OCI-LY1 (cell line): ENCODE measurements around the gene LRRIQ3.

Source experiments
- H2AFZ ChIP-seq: fragments of 200-600 bp; sonication (generic), shearing (Covaris generic); 2 replicates; pipeline ENCODE4 v1.6.0; 2014; ENCODE audit warnings: antibody characterized with exemption, mild to moderate bottlenecking, low read length
- H3F3A ChIP-seq: fragments of 200-600 bp; sonication (generic), shearing (Covaris generic); 2 replicates; pipeline ENCODE4 v1.6.0; 2014; ENCODE audit warnings: mild to moderate bottlenecking, antibody characterized with exemption, low read length, moderate library complexity; ENCODE audit not compliant: insufficient read depth
- H3K27ac ChIP-seq: fragments of 200-600 bp; sonication (generic); 2 replicates; pipeline ENCODE4 v1.5.1; 2014; ENCODE audit warnings: low read length, mixed run types, mild to moderate bottlenecking, low read depth; ENCODE audit not compliant: poor library complexity, severe bottlenecking
- H3K27me3 ChIP-seq: fragments of 200-600 bp; sonication (generic); 2 replicates; pipeline ENCODE4 v1.6.0; 2014; ENCODE audit warnings: antibody characterized with exemption, mild to moderate bottlenecking, low read length, moderate library complexity; ENCODE audit not compliant: insufficient read depth
- H3K36me3 ChIP-seq: fragments of 200-600 bp; sonication (generic); 2 replicates; pipeline ENCODE4 v1.6.1; 2014; ENCODE audit warnings: mild to moderate bottlenecking, antibody characterized with exemption, low read length, moderate library complexity, mixed read lengths; ENCODE audit not compliant: insufficient read depth
- H3K4me1 ChIP-seq: fragments of 200-600 bp; sonication (generic); 2 replicates; pipeline ENCODE4 v1.5.1; 2014; ENCODE audit warnings: mild to moderate bottlenecking, low read length, moderate library complexity; ENCODE audit not compliant: insufficient read depth, severe bottlenecking
- H3K4me2 ChIP-seq: fragments of 200-600 bp; sonication (generic), shearing (Covaris generic); 2 replicates; pipeline ENCODE4 v1.6.1; 2014; ENCODE audit warnings: low read length
- H3K4me3 ChIP-seq: fragments of 200-600 bp; sonication (generic); 2 replicates; pipeline ENCODE4 v1.5.1; 2014; ENCODE audit warnings: low read length, low read depth, mild to moderate bottlenecking, mixed read lengths; ENCODE audit not compliant: poor library complexity, severe bottlenecking
- H3K79me2 ChIP-seq: fragments of 200-600 bp; shearing (Covaris generic); 2 replicates; pipeline ENCODE4 v1.6.1; 2016; ENCODE audit warnings: mixed run types, low read length, mixed read lengths; ENCODE audit not compliant: insufficient read depth
- H3K9ac ChIP-seq: fragments of 200-600 bp; sonication (generic), shearing (Covaris generic); 2 replicates; pipeline ENCODE4 v1.6.1; 2014; ENCODE audit warnings: mild to moderate bottlenecking, low read length, mixed read lengths
- H3K9me2 ChIP-seq: fragments of 200-600 bp; sonication (generic), shearing (Covaris generic); 2 replicates; pipeline ENCODE4 v1.6.1; 2014; ENCODE audit warnings: low read depth, mild to moderate bottlenecking, low read length, mixed read lengths
- H3K9me3 ChIP-seq: fragments of 200-600 bp; shearing (Covaris generic); 2 replicates; pipeline ENCODE4 v1.6.1; 2014; ENCODE audit warnings: low read length, mixed read lengths
- H4K20me1 ChIP-seq: fragments of 200-600 bp; sonication (generic), shearing (Covaris generic); 2 replicates; pipeline ENCODE4 v1.6.0; 2016; ENCODE audit warnings: mild to moderate bottlenecking, low read length; ENCODE audit not compliant: insufficient read depth
- CTCF ChIP-seq: fragments of 200-600 bp; sonication (generic), shearing (Covaris generic); IDR thresholded peaks from 2 replicates; pipeline ENCODE4 v1.5.1; 2017; ENCODE audit warnings: mild to moderate bottlenecking, antibody characterized with exemption, low read length, moderate library complexity, mixed read lengths
- EZH2 ChIP-seq: fragments of 200-600 bp; sonication (generic), shearing (Covaris generic); IDR thresholded peaks from 2 replicates; pipeline ENCODE4 v1.8.0; 2017; ENCODE audit warnings: borderline replicate concordance, mixed run types, mild to moderate bottlenecking, antibody characterized with exemption, low read length, moderate library complexity, mixed read lengths

Gene LRRIQ3

DNA sequence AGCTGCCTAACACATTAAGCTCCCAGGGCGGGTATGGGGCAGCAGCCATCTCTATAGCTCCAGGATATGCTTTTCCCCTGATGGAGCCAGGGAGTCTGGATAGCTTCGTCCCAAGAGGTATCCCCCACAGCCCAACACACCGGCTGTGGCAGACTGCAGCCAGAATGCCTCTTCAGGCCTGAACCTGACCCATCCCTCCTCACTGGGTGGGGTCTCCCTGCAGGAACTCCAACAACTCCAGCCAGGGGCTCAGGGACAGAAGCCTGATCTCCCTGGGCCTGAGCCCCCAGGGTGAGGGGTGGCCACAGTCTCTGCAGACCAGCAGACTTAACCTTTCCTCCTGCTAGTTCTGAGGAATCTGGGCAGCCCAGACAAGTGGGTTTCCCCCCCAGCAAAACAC is 159.9 kb downstream of the LRRIQ3 start:
- Histone ChIP-seq H3K36me3 (no peaks in the 10 kb centered on the region), H3K27ac (no peak overlapping the region), H3K79me2 (no peaks in the 10 kb centered on the region), H4K20me1 (no peaks in the 10 kb centered on the region), H3K9me3 (no peaks in the 10 kb centered on the region), H3F3A (no peaks in the 10 kb centered on the region), H3K4me3 (no peak overlapping the region), H3K9me2 (no peaks in the 10 kb centered on the region), H3K27me3 (no peaks in the 10 kb centered on the region), H3K4me1 (no peaks in the 10 kb centered on the region), H2AFZ (no peak overlapping the region), H3K9ac (no peak overlapping the region), H3K4me2 (no peak overlapping the region)
- no peak for TF ChIP-seq CTCF
- TF ChIP-seq EZH2, result no peak

- Histone ChIP-seq H3K9me2 (no peaks in the 10 kb centered on the region), H3K9ac (no peak overlapping the region), H3K9me3 (no peaks in the 10 kb centered on the region), H4K20me1 (no peaks in the 10 kb centered on the region), H3K4me3 (no peak overlapping the region), H3K27me3 (no peaks in the 10 kb centered on the region), H2AFZ (no peak overlapping the region), H3F3A (no peaks in the 10 kb centered on the region), H3K36me3 (no peaks in the 10 kb centered on the region), H3K4me2 (no peak overlapping the region), H3K79me2 (no peaks in the 10 kb centered on the region), H3K27ac (no peak overlapping the region), H3K4me1 (no peaks in the 10 kb centered on the region)
- TF ChIP-seq EZH2, result no peak
- no peak for TF ChIP-seq CTCF
Observed at GRCh38 chr1:74012583-74012982, 185.4 kb downstream of the LRRIQ3 start.

GRCh38 chr1:74011736-74012135 is 186.2 kb downstream of the LRRIQ3 start:
- Histone ChIP-seq H3K4me3 (no peak overlapping the region), H3K9me2 (no peaks in the 10 kb centered on the region)
- TF ChIP-seq CTCF (no peak), EZH2 (no peak)

More at GRCh38 chr1:74011736-74012135, 186.2 kb downstream of the LRRIQ3 start:
- Histone ChIP-seq H3K79me2 (no peaks in the 10 kb centered on the region), H3K36me3 (no peaks in the 10 kb centered on the region), H4K20me1 (no peaks in the 10 kb centered on the region), H3K27me3 (no peaks in the 10 kb centered on the region), H3K4me2 (no peak overlapping the region), H3K27ac (no peak overlapping the region), H3K9ac (no peak overlapping the region), H3K4me1 (no peaks in the 10 kb centered on the region), H2AFZ (no peak overlapping the region), H3F3A (no peaks in the 10 kb centered on the region), H3K9me3 (no peaks in the 10 kb centered on the region)
